Measurements from ENCODE around the gene PRLH.

DNA sequence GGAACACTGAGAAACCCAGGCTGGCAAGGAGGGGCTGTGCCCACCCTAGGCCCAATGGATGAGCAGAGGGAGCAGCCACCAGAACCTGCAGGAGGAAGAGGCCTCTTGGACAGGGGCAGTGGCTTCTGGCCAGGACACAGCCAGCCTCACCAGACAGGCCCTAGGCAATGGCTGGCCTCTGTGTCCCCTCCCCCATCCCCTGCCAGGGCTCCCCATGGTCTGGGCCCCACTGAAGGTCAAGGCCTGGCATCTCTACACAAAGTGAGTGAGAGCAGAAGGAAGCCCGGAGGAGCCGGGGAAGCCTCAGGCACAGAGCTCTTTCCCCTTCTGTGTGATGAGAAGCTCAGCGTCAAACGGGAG lies 6.3 kb downstream of the PRLH start:
- TF ChIP-seq POLR2A (IDR thresholded peaks at IDR 0.05), result no peak
- TF ChIP-seq, protein P1, sequence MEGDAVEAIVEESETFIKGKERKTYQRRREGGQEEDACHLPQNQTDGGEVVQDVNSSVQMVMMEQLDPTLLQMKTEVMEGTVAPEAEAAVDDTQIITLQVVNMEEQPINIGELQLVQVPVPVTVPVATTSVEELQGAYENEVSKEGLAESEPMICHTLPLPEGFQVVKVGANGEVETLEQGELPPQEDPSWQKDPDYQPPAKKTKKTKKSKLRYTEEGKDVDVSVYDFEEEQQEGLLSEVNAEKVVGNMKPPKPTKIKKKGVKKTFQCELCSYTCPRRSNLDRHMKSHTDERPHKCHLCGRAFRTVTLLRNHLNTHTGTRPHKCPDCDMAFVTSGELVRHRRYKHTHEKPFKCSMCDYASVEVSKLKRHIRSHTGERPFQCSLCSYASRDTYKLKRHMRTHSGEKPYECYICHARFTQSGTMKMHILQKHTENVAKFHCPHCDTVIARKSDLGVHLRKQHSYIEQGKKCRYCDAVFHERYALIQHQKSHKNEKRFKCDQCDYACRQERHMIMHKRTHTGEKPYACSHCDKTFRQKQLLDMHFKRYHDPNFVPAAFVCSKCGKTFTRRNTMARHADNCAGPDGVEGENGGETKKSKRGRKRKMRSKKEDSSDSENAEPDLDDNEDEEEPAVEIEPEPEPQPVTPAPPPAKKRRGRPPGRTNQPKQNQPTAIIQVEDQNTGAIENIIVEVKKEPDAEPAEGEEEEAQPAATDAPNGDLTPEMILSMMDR (IDR thresholded peaks at IDR 0.05), result no peak

Data from body of pancreas (tissue), 4 donors.